Mesenteric fat pad (tissue), 1 donor: ENCODE measurements around the gene AGK. TPM values are rescaled to one million over a fixed set of nuclear protein-coding genes. Genes with fewer than 3 reads are reported as not detected.

Source experiments
- DNase-seq: peaks from one replicate; pipeline ENCODE4 v3.0.0-alpha.2; 2020; ENCODE audit warnings: low spot score
- total RNA-seq: library from RNA; stranded (reverse); fragmentation: NEBNext Ultra II Directional; extraction: Animal tissue kit (Norgen Biotek cat#: 25700); gene quantifications from one replicate; pipeline ENCODE4 v1.2.1, GENCODE V29; 2021
- donor health status: DM: yes; HTN: yes; CAD: no.

AGK gene
- total RNA-seq, 1 donor from 2014 or later = 23.2 TPM

DNA sequence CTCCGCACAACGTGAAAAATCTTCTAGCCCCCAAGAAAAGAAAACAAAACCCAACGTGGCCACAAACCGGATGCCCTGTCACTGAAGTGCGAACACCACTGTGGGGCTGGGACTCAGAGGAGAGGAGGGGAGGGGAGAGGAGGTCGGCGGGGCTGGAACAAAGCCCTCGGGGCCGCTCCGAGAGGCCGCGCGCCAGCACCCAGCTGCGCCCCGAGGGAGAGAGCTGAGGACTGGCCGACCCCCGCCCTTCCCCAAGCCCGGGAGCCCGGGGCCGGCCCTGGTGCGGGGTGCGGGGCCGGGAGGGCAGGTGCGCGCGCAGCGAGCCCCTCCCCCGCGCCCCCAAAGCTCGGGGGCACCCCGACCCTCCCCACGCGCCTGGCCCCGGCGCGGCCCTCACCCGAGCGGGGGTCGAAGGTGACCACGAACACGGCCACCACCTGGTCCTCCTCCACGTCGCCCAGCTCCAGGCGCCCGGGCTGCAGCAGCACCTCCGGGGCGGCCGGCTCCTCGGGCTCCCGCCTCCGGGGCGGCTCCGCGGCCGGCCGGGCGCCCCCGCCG lies 150.4 kb downstream of the AGK start:
- no peak for DNase-seq

DNA sequence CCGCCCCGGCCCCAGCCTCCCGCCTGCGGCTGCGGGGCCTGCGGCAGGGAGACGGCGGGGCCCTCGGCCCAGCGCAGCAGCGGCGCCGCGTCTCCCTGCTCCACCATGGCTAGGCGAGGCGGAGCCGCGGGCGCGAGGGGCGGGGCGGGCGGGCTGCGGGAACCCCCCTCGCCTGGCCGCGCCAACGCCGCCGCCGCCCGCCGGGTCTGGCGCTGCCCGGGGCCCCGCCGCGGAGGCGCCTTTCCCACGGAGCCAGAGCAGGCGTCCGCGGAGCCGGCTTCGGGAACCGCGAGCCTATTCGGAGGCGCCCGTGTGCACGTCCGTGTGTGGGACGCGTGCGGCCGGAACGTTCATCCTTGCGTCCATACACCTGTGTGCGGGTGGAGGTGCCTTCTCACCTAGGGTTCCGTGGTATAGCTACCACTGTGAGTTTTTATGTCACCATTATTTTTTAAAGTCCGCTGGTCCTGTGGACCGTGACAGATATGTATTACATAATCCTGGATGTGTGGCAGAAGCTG lies 150.9 kb downstream of the AGK start, which contains the start of gene DENND11:
DENND11 (minus strand) TSS at position 120 of the 521 bp plus-strand sequence; CDS start at position 107, 13 bp downstream.
- DNase-seq = no peak

DNA sequence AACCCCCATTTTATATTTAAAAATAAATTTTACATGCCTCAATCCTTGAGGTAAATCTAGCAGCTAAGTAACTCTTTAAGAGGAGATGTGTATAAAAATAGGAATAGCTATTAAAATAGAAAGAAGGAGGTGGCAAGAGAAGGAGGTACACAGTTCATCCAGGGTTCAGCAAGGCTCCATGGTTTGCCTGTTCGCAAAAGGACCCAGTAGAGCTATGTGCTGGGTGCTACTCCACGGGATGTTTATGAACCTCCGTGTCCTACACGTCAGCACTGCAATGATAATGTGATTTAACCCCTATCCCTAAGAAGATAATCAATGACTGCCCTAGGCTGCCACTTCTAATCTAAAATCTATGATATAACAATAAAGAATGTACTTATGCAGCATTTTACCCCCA lies 151.7 kb downstream of the AGK start:
- DNase-seq = no peak

DNA sequence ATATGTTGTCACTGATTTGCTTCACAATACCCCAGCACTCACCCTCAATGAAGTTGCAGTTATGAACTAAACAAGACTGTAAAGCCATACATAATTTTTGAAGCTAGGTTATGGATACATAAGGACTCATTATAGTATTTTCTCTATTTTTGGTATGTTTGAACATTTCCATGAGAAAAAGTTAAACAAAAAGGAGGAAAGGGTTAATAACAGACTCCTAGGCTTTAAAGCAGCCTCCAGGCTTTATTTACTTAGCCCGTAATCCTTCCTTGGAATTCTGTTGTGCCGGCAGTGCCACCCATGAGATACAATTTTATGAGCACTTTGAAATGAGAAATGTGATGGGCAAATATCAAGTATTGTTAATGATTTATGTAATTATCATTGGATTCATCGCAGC lies 152.9 kb downstream of the AGK start:
- DNase-seq = no peak

DNA sequence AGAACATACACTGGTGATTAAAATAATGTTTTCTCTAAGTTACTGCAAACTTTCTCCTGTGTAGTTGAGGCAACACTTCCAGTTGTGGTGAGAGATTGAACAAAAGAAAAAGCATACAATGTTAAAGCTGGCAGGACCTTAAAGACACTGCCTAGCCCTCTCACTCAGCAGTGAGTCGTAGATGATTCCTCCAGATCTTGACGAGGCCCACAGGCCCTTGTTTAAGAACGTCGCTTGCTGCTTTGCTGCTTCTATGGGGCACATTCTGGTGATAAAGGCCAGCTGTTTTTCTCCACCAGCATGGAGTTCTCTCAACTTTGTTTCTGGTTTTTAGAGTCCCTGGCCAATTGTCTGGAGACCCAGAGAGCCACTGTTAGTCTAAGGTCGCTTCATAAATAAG lies 153.5 kb downstream of the AGK start:
- no peak for DNase-seq

Other genes with a start within 250 kb of the AGK start
- gene DENND11, start 150.8 kb downstream of the AGK start, total RNA-seq = 18.2 TPM
- gene WEE2, start 156.9 kb downstream of the AGK start, total RNA-seq = not detected
- 80.2 TPM for gene SSBP1, start 186.9 kb downstream of the AGK start, total RNA-seq
- 0.61 TPM for gene TAS2R3, start 212.7 kb downstream of the AGK start, total RNA-seq
- gene TAS2R4, start 225.3 kb downstream of the AGK start, total RNA-seq = 0.67 TPM
- 1.1 TPM for gene TAS2R5, start 238.8 kb downstream of the AGK start, total RNA-seq